ENCODE data around the gene MRPL55.
A peak's percentile ranks its signal among the peaks of the same experiment; 100 is the strongest.
"Not testable (repeated sequence)": the region's sequence is repeated elsewhere in the genome, so short reads cannot be mapped to it uniquely, and the experiment has no call there.

Gene MRPL55

GRCh38 chr1:228120351-228120750 is 11.3 kb upstream of the MRPL55 start:
- no peak for DNase-seq

- DNase-seq, result no peak
Observed at GRCh38 chr1:228118040-228118439, 8.9 kb upstream of the MRPL55 start.

DNA sequence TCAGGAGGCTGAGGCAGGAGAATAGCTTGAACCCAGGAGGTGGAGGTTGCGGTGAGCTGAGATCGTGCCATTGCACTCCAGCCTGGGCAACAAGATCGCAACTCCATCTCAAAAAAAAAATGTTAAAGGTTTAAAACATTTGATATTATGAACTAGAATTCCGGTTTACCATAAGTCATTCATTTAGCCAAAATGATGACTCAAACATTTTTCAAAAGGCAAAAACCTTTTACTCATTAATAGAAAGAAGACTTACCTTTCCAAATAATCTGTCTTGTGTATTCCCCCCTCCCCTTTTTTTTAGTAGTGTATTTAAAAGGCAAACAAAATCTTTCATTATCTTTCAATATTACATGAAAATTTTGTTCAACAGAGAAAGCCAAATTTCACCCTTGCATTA is 8.2 kb upstream of the MRPL55 start:
- DNase-seq, result no peak

DNA sequence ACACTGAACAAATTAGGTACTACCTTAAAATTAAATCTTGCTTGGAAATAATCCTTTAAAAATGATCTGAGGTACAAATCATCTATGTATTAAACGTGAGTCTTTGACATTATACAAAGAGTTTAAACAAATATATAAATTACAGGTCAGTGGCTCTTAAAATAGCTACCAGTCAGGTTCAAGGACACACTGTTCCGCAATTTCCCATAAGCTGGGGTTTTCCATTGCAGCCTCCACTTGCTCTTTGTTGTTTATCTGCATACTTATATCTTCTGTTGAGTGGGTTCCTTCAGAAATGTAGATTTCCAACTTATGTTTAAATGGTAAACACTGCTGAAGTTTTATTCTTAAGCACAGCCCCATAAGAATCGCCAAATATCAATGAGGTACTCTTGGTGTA is 5.7 kb upstream of the MRPL55 start:
- DNase-seq, result no peak

GRCh38 chr1:228112617-228113016 is 3.5 kb upstream of the MRPL55 start:
- no peak for DNase-seq

GRCh38 chr1:228112167-228112566 is 3.1 kb upstream of the MRPL55 start:
- DNase-seq, result no peak

- DNase-seq, result not testable (repeated sequence)
Observed at GRCh38 chr1:228111315-228111714, 2.2 kb upstream of the MRPL55 start.

GRCh38 chr1:228110556-228110955 is 1.5 kb upstream of the MRPL55 start:
- DNase-seq, result no peak

- DNase-seq, result no peak
Observed at GRCh38 chr1:228109962-228110488, 926 bp upstream of the MRPL55 start.

DNA sequence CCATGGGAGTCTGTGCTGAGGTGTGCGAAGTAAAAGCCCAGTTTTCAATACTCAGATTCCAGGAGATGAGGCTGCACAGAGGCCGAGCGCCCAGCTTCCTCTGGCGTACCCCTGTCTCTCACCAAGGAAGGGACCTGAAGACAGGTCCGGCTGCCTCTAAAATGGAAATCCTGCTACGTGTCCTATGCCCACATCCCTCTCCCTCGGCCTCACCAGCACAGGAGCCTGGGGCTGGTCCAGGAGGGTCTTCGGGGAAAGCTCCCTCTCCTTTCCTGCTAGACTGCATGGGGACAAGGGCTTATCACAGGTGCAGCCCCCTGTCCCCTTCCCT is 392 bp downstream of the MRPL55 start:
- DNase-seq, result no peak

GRCh38 chr1:228108055-228108690 is 926 bp downstream of the MRPL55 start:
- no peak for DNase-seq

GRCh38 chr1:228107636-228108035 is 1.5 kb downstream of the MRPL55 start:
- no peak for DNase-seq

- DNase-seq, result no peak
Observed at GRCh38 chr1:228106800-228107054, 2.4 kb downstream of the MRPL55 start.

- DNase-seq, result no peak
Observed at GRCh38 chr1:228105996-228106799, 2.9 kb downstream of the MRPL55 start.

DNA sequence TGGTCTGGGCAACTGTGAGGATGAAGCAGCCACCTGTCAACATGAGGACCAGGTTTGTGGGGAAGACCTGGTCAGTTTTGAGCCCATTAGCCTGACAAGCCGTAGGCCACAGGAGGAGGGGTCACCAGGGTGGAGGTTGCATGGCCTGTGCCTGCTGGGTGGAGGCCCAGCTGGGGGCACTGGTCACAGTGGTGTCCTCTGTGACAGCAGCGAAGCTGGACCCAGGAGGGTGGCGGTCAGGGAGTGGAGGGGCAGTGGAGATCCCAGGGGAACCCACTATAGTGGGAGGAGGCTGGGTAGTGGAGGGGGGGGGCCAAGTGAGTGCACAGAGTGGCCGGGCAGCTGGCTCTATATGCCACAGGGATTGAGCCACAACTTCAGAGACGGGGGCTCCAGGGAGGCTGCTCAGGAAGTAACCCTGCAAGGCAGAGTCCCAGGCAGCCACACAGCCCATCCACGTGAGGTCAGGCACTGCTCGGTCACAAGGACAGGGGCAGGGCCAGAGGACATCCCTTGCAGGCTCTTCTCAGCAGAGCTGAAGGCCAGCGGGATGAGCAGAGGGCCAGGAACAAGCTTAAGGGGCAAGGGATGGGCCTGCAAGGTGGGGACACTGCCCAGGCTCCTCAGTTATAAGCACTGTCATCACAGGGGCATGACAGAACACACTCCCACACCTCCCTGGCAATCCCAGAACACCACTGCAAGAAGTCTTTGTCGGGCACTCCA is 3.7 kb downstream of the MRPL55 start:
- no peak for DNase-seq

GRCh38 chr1:228104526-228105269 is 4.4 kb downstream of the MRPL55 start:
- DNase-seq, result no peak

DNA sequence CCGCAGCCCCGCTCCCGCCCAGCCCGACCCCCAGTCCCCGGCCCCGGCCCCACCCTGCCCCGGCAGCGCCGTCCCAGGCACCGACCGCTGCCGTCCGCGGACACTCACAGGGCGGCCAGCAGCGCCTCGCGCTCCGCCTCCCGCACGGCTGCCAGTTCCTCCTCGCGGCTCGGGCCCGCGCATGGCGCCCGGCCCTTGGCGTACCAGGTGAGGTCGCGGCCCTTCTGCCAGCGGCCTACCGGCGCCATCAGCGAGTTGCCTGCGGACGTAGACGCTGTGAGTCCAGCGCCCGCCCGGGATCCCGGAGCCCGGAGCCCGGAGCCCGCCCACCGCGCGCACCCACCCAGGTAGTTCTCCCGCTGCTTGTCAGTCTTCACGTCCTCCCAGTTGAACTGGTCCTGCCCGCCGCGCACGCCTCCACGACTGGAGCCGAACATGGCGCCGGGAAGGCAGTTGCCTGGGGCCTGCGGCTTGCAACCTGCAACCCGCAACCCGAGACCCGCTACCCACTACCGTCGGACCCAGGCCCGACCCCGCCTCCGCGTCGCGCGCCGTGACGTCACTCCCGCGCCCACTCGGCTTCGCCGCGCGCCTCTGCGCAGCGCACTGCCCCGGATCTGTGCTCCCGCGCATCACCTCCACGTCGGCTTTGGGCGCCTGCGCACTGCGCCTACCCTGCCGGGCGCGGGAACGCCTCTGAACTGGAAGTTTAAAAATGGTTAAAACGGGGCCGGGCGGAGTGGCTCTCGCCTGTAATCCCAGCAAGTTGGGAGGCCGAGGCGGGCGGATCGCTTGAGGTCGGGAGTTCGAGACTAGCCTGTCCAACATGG is 6.1 kb downstream of the MRPL55 start, which contains the start of gene C1orf35:
TSS of gene C1orf35 (minus strand) at position 535 of the 830 bp plus-strand sequence. CDS start at position 437, 98 bp downstream.
- peak; percentile 91 to 94 for DNase-seq

GRCh38 chr1:228101994-228102790 is 6.9 kb downstream of the MRPL55 start:
- DNase-seq, result peak in 1 of 2 experiments; percentile 9

GRCh38 chr1:228101614-228101993 is 7.5 kb downstream of the MRPL55 start:
- no peak for DNase-seq

GRCh38 chr1:228100822-228101613 is 8.1 kb downstream of the MRPL55 start:
- DNase-seq, result no peak

GRCh38 chr1:228099331-228099732 is 9.8 kb downstream of the MRPL55 start:
- DNase-seq, result no peak

Measured in NCI-H1930 (cell line).